ENCODE measurements around the gene AP5Z1. TPM values are rescaled to one million over a fixed set of nuclear protein-coding genes. Genes with fewer than 3 reads are reported as not detected.
A peak's percentile ranks its signal among the peaks of the same experiment; 100 is the strongest.

AP5Z1 gene
- total and polyA plus RNA-seq, 2 donors (not counting 1 experiment from before 2014, with no cell fraction given): 11.1 to 32.2 TPM

DNA sequence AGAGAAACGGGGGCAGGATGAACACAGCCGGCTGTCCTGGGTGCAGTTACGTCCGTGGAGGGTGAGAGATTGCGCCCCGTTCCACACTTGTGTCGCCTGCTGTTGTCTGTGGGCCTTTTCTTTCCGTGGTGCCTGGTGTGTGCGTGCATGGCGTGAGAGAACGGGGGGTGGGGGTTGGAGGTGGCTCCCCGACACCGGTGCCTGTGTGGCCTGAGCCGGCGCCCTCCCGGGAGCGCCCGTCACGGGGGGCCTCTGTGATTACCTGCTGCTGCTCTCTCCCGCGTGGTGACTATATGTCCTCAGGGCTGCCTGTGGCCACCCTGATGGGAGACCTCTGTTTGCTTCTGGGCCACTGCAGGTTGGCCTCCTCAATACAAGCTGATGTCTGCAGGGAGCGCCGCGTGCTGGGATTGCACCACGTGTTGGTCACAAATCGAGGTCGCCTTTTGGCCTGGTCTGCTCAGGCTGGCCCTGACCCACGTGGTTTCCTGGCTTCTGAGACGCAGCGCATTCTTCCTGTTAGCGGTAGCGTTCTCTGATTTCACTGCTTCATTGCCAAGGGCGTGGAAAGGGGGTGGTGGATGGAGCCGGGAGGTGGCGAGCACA lies 10.9 kb upstream of the AP5Z1 start:
- Histone ChIP-seq H3K36me3 (ENCODE audit: control insufficient read depth, insufficient read depth, low read length) (peaks cover 31% of the 10 kb centered on the region), H3K27ac (ENCODE audit: insufficient read depth, low read length) (no peak overlapping the region), H3K4me2 (ENCODE audit: extremely low read depth, insufficient read depth, low read length) (no peak overlapping the region), H2AFZ (ENCODE audit: low read length) (no peak overlapping the region), H3K9me3 (ENCODE audit: control insufficient read depth, insufficient read depth, low read depth, low read length) (no peaks in the 10 kb centered on the region), H3K4me3 (replicated peaks in 1 of 4; ENCODE audit: control extremely low read depth in 1 of 4, insufficient read depth in 1 of 4, low read depth in 3 of 4, low read length in 4 of 4) (no peak overlapping the region), H3K79me2 (ENCODE audit: control insufficient read depth, insufficient read depth, low read length) (no peaks in the 10 kb centered on the region), H3K4me1 (ENCODE audit: control insufficient read depth, extremely low read depth, insufficient read depth, low read length) (no peaks in the 10 kb centered on the region), H3K9ac (ENCODE audit: insufficient read depth, low read length) (no peak overlapping the region), H4K20me1 (ENCODE audit: control insufficient read depth, extremely low read depth, insufficient read depth, low read length) (no peaks in the 10 kb centered on the region), H3K27me3 (ENCODE audit: control insufficient read depth, insufficient read depth, low read length) (no peaks in the 10 kb centered on the region)
- no peak for DNase-seq (ENCODE audit: low read depth in 2 of 2)
- TF ChIP-seq EZH2 (IDR thresholded peaks at IDR 0.05; ENCODE audit: low read length, missing control alignments): no peak
- TF ChIP-seq, protein P1, sequence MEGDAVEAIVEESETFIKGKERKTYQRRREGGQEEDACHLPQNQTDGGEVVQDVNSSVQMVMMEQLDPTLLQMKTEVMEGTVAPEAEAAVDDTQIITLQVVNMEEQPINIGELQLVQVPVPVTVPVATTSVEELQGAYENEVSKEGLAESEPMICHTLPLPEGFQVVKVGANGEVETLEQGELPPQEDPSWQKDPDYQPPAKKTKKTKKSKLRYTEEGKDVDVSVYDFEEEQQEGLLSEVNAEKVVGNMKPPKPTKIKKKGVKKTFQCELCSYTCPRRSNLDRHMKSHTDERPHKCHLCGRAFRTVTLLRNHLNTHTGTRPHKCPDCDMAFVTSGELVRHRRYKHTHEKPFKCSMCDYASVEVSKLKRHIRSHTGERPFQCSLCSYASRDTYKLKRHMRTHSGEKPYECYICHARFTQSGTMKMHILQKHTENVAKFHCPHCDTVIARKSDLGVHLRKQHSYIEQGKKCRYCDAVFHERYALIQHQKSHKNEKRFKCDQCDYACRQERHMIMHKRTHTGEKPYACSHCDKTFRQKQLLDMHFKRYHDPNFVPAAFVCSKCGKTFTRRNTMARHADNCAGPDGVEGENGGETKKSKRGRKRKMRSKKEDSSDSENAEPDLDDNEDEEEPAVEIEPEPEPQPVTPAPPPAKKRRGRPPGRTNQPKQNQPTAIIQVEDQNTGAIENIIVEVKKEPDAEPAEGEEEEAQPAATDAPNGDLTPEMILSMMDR (conservative IDR thresholded peaks at IDR 0.05 in 1 of 2, IDR thresholded peaks at IDR 0.05 in 1 of 2; ENCODE audit: low read depth in 1 of 2, low read length in 2 of 2): no peak

DNA sequence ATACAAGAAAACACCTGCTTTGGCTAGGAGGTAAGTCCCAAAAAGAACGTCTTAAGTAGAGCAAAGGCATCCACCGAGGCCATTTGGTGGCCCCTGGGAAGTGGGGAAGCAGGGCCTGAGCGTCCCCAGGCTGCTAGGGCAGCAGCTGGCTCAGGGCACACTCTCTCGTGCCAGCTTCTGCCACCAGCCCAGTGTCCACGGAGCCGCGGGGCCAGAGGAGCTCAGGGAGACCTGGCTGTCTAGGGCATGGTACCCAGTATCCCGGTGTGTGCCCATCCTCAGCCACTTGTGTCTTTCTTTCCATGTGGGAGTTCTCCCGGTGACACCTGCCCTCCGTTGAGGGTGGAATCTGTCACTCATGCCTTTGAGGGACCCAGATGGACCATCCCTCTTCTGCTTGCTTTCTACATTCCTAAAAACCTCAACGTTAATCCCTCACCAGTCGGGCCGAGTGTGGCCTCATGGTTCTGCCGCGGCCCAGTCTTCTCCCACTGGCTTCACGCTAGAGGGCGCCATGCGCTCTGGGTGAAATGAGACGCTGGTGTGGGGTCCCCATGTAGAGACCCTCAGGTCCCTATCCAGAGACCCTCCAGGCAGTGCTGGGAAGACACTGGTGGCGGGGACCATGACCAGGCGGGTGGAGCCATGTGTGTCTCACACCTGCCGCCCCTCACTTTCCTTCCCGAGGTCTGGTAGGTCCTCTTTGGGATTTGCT lies 9.5 kb upstream of the AP5Z1 start:
- TF ChIP-seq EZH2 (IDR thresholded peaks at IDR 0.05; ENCODE audit: low read length, missing control alignments): no peak
- TF ChIP-seq, protein P1 (conservative IDR thresholded peaks at IDR 0.05 in 1 of 2, IDR thresholded peaks at IDR 0.05 in 1 of 2; ENCODE audit: low read depth in 1 of 2, low read length in 2 of 2): peak in 1 of 2 donors; percentile 16
- Histone ChIP-seq H3K4me3 (replicated peaks in 1 of 4; ENCODE audit: control extremely low read depth in 1 of 4, insufficient read depth in 1 of 4, low read depth in 3 of 4, low read length in 4 of 4) (no peak overlapping the region), H2AFZ (ENCODE audit: low read length) (no peak overlapping the region), H3K27ac (ENCODE audit: insufficient read depth, low read length) (no peak overlapping the region), H3K9me3 (ENCODE audit: control insufficient read depth, insufficient read depth, low read depth, low read length) (no peaks in the 10 kb centered on the region), H4K20me1 (ENCODE audit: control insufficient read depth, extremely low read depth, insufficient read depth, low read length) (no peaks in the 10 kb centered on the region), H3K4me1 (ENCODE audit: control insufficient read depth, extremely low read depth, insufficient read depth, low read length) (no peaks in the 10 kb centered on the region), H3K36me3 (ENCODE audit: control insufficient read depth, insufficient read depth, low read length) (peaks cover 27% of the 10 kb centered on the region), H3K79me2 (ENCODE audit: control insufficient read depth, insufficient read depth, low read length) (no peaks in the 10 kb centered on the region), H3K27me3 (ENCODE audit: control insufficient read depth, insufficient read depth, low read length) (no peaks in the 10 kb centered on the region), H3K4me2 (ENCODE audit: extremely low read depth, insufficient read depth, low read length) (no peak overlapping the region), H3K9ac (ENCODE audit: insufficient read depth, low read length) (no peak overlapping the region)
- DNase-seq (ENCODE audit: low read depth in 2 of 2): no peak

DNA sequence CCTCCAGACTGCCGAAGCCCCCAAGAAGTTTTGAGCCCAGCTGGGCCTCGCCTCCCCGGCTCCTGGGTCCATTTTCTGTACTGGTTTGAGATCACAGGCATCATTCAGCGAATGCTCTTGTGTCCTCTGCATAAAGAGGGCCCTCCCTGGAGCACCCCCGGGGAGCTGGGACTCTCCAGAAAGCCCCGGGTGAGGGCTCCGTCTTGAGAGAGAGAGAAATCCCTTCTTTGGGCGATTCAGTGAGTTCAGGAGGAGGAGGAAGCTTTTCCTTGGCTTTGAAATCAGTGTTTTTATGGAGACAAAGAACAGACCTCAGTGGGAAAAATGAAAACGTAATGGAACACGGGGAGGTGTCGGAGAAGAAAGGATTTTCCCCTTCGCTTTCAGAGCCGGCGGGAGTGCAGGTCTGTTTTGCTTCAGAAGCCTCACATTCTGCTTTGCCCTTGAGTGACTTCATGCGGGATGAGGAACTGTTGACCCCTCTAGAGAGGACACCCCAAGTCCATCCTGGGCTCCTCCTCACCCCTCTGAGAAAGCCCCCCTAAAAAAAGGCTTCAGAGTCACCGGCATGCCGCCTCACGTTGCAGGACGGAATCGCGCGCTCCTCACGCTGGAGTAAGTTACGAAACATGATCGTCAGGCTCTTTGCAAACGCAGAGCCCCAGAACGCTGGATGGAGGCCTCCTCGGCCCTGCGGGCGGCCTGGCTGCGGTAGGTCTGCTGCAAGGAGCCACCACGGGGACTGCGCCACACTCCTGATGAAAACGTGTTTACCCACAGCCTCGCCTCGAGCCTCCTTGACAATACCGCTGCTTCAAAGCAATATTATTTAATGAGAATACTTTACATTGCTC lies 8.5 kb upstream of the AP5Z1 start:
- Histone ChIP-seq H4K20me1 (ENCODE audit: control insufficient read depth, extremely low read depth, insufficient read depth, low read length) (no peaks in the 10 kb centered on the region), H3K9me3 (ENCODE audit: control insufficient read depth, insufficient read depth, low read depth, low read length) (no peaks in the 10 kb centered on the region), H3K27ac (ENCODE audit: insufficient read depth, low read length) (no peak overlapping the region), H3K4me1 (ENCODE audit: control insufficient read depth, extremely low read depth, insufficient read depth, low read length) (no peaks in the 10 kb centered on the region), H3K9ac (ENCODE audit: insufficient read depth, low read length) (no peak overlapping the region), H2AFZ (ENCODE audit: low read length) (no peak overlapping the region), H3K4me3 (replicated peaks in 1 of 4; ENCODE audit: control extremely low read depth in 1 of 4, insufficient read depth in 1 of 4, low read depth in 3 of 4, low read length in 4 of 4) (no peak overlapping the region), H3K36me3 (ENCODE audit: control insufficient read depth, insufficient read depth, low read length) (peaks cover 24% of the 10 kb centered on the region), H3K4me2 (ENCODE audit: extremely low read depth, insufficient read depth, low read length) (no peak overlapping the region), H3K27me3 (ENCODE audit: control insufficient read depth, insufficient read depth, low read length) (no peaks in the 10 kb centered on the region), H3K79me2 (ENCODE audit: control insufficient read depth, insufficient read depth, low read length) (no peaks in the 10 kb centered on the region)
- TF ChIP-seq, protein P1 (conservative IDR thresholded peaks at IDR 0.05 in 1 of 2, IDR thresholded peaks at IDR 0.05 in 1 of 2; ENCODE audit: low read depth in 1 of 2, low read length in 2 of 2): no peak
- no peak for TF ChIP-seq EZH2 (IDR thresholded peaks at IDR 0.05; ENCODE audit: low read length, missing control alignments)
- no peak for DNase-seq (ENCODE audit: low read depth in 2 of 2)
